Fibroblast of pulmonary artery (primary cell): Measurements from ENCODE around the gene C10orf71.

Experiments
- DNase-seq: peaks from one replicate; pipeline ENCODE4 v3.0.0-alpha.2; 2010; ENCODE audit warnings: low read depth
- H3K4me3 ChIP-seq: replicated peaks from 2 replicates; pipeline ENCODE4 v1.5.1; 2011; ENCODE audit warnings: low read depth, mild to moderate bottlenecking, control low read depth, low read length, moderate library complexity
- CTCF ChIP-seq: IDR thresholded peaks from 2 replicates; pipeline ENCODE4 v1.5.1; 2011; ENCODE audit warnings: mild to moderate bottlenecking, control low read depth, low read length, inconsistent platforms; ENCODE audit errors: missing control alignments

The C10orf71 gene

GRCh38 chr10:49350846-49351532, 52.0 kb downstream of the C10orf71 start:
- no peak for TF ChIP-seq CTCF
- no peak overlapping the region for H3K4me3 ChIP-seq
- DNase-seq = no peak

- H3K4me3 ChIP-seq = no peak overlapping the region
- TF ChIP-seq CTCF = no peak
- no peak for DNase-seq
Observed at GRCh38 chr10:49351669-49352068, 52.7 kb downstream of the C10orf71 start.

GRCh38 chr10:49352323-49352722, 53.4 kb downstream of the C10orf71 start:
- no peak for DNase-seq
- no peak overlapping the region for H3K4me3 ChIP-seq
- TF ChIP-seq CTCF = no peak

GRCh38 chr10:49353026-49353894, 54.3 kb downstream of the C10orf71 start:
- H3K4me3 ChIP-seq = no peak overlapping the region
- no peak for DNase-seq
- TF ChIP-seq CTCF = no peak

- TF ChIP-seq CTCF = no peak
- DNase-seq = no peak
- no peak overlapping the region for H3K4me3 ChIP-seq
Observed at GRCh38 chr10:49353895-49354566, 55.1 kb downstream of the C10orf71 start.

- TF ChIP-seq CTCF = no peak
- no peak overlapping the region for H3K4me3 ChIP-seq
- no peak for DNase-seq
Observed at GRCh38 chr10:49354593-49354992, 55.6 kb downstream of the C10orf71 start.
